Activated naive CD4-positive, alpha-beta T cell treated with anti-CD3 and anti-CD28 coated beads, Interleukin-2, amount 50 U/mL, for 16 hours (primary cell): ENCODE data around the gene TAF11L14.

Source experiments
- DNase-seq: peaks from one replicate; pipeline ENCODE4 v3.0.0-alpha.2; 2020

The TAF11L14 gene

DNA sequence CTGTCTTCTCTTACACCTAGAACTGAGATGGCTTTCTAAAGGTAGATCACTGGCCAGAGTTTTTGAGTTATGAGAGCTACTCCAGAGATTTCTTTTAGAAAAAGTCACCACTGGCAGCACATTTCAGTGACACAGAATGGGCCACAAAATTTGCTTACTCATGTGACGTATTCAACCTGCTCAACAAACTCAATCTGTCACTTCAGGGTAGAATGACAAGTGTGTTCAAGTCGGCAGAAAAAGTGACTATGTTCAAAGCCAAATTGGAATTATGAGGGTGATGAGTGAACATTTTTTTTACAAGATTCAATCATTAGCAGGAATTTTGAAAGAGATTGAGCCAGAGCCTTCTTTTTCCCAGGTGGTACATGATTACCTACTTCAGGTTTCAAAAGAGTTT is 46.5 kb downstream of the TAF11L14 start:
- DNase-seq: no peak
